ENCODE results near the gene AJM1.

GRCh38 chr9:136844761-136845464, 2.6 kb downstream of the AJM1 start:
- TF ChIP-seq POLR2A (IDR thresholded peaks at IDR 0.05): no peak
- TF ChIP-seq CTCF (IDR thresholded peaks at IDR 0.05): no peak
